22Rv1 (cell line): ENCODE results near the gene DTNB.

Experiments used
- H3K27ac ChIP-seq: fragments of 450-650 bp; 2 replicates; pipeline ENCODE4 v1.5.1; 2017
- CTCF ChIP-seq: fragments of 450-650 bp; IDR thresholded peaks from 2 replicates; pipeline ENCODE4 v1.5.1; 2017; ENCODE audit warnings: mild to moderate bottlenecking
- ZFX ChIP-seq: fragments of 450-650 bp; IDR thresholded peaks from 2 replicates; pipeline ENCODE4 v1.6.1; 2017; ENCODE audit warnings: antibody characterized with exemption, borderline replicate concordance

The DTNB gene

GRCh38 chr2:25597881-25598280 is 75.5 kb downstream of the DTNB start:
- no peak overlapping the region for H3K27ac ChIP-seq
- no peak for TF ChIP-seq CTCF
- no peak for TF ChIP-seq ZFX

GRCh38 chr2:25596516-25597244 is 76.7 kb downstream of the DTNB start:
- H3K27ac ChIP-seq = no peak overlapping the region
- TF ChIP-seq ZFX (no peak), CTCF (no peak)

- TF ChIP-seq ZFX (no peak), CTCF (no peak)
- no peak overlapping the region for H3K27ac ChIP-seq
These were observed 78.0 kb downstream of the DTNB start for GRCh38 chr2:25595393-25595792.

GRCh38 chr2:25594991-25595390 is 78.4 kb downstream of the DTNB start:
- no peak overlapping the region for H3K27ac ChIP-seq
- TF ChIP-seq ZFX (no peak), CTCF (no peak)

DNA sequence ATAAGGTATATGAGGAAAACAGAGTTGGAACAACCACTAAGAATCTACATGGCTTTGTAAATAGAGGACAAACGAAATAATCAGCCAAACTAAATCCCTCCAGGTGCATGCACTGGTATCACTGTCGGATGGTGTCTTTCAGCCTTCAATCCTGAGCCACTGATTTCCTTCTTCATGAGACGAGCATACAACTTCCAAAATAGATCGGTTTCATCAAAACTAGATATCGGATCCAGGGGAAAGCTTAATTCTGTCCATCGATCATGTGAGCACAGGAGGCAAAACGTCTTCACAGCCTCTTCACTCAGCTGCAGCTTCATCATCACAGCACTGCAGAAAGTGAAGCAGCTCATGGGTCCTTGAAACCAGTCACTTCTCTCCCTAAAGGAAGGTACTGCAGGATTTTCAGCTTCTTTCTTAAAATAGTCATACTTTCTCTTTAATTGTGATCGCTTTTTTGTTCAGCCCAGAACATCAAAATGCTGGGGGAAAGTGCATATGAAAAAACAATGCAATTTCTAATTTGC is 80.5 kb downstream of the DTNB start:
- no peak for TF ChIP-seq ZFX
- TF ChIP-seq CTCF = no peak
- no peak overlapping the region for H3K27ac ChIP-seq

DNA sequence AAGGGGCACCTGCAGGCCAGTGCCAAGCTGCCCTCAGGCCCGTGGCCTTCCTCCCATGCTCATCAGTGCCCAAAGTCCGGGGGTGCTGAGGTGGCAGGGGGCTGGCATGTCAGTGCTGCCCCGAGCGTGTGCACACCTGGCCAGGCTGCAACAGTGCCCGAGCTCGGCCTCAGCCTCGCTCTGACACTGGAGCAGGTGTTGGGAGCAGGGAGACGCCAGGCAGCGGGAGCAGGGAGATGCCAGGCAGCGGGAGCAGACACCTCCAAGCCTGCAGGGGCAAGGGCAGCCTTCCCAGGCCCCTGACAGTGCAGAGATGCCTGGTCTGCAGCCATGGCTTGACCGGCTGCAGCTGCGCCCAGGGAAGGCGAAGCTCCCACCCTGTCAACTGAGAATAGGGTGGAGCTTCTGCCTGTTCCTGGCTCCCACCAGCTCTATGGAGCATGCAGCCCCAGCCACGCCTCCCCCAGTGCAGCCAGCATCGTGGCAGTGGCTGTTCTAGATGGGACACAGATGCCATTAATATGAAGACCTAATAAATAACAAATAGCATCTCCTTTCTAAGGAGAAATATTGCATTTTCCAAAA is 82.4 kb downstream of the DTNB start:
- no peak for TF ChIP-seq ZFX
- no peak for TF ChIP-seq CTCF
- no peak overlapping the region for H3K27ac ChIP-seq

- TF ChIP-seq CTCF = no peak
- TF ChIP-seq ZFX = no peak
- no peak overlapping the region for H3K27ac ChIP-seq
These were observed 83.6 kb downstream of the DTNB start for GRCh38 chr2:25589676-25590205.
